ENCODE results near the gene MRFAP1L1. TPM values are rescaled to one million over a fixed set of nuclear protein-coding genes. Genes with fewer than 3 reads are reported as not detected.

Gene MRFAP1L1
- total RNA-seq, 1 donor from 2014 or later, result 44.7 TPM

DNA sequence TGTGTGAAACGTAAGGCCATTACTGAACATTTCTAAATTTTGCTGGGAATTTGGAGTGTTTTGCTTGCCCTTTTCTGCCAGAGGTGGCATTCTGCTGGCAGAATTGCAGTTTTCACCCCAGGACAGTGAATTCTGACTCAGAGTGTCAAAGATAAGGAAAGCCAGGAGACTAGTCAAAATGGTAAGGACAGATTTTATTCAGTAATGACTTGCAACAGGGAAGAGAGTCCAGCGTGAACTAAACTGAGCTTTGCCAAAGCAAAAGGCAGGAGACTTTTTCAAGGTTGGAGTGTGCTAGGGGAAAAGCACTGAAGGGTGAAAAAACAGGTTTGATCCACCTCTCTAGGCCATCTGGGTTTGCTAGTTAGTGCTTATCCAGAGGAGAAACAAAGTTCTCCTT, 49.8 kb downstream of the MRFAP1L1 start:
- Mint-ChIP-seq H3K27ac (ENCODE audit: unreplicated experiment) (no peak overlapping the region), H3K27me3 (ENCODE audit: low read depth) (no peaks in the 10 kb centered on the region), H3K4me1 (ENCODE audit: low read depth) (peaks cover 12% of the 10 kb centered on the region), H3K4me3 (ENCODE audit: unreplicated experiment) (no peak overlapping the region), H3K9me3 (ENCODE audit: low read depth) (no peaks in the 10 kb centered on the region), H3K36me3 (ENCODE audit: low read depth) (no peaks in the 10 kb centered on the region)
- TF ChIP-seq, protein P1, sequence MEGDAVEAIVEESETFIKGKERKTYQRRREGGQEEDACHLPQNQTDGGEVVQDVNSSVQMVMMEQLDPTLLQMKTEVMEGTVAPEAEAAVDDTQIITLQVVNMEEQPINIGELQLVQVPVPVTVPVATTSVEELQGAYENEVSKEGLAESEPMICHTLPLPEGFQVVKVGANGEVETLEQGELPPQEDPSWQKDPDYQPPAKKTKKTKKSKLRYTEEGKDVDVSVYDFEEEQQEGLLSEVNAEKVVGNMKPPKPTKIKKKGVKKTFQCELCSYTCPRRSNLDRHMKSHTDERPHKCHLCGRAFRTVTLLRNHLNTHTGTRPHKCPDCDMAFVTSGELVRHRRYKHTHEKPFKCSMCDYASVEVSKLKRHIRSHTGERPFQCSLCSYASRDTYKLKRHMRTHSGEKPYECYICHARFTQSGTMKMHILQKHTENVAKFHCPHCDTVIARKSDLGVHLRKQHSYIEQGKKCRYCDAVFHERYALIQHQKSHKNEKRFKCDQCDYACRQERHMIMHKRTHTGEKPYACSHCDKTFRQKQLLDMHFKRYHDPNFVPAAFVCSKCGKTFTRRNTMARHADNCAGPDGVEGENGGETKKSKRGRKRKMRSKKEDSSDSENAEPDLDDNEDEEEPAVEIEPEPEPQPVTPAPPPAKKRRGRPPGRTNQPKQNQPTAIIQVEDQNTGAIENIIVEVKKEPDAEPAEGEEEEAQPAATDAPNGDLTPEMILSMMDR (IDR thresholded peaks at IDR 0.05), result no peak
- DNase-seq (ENCODE audit: low spot score), result no peak

DNA sequence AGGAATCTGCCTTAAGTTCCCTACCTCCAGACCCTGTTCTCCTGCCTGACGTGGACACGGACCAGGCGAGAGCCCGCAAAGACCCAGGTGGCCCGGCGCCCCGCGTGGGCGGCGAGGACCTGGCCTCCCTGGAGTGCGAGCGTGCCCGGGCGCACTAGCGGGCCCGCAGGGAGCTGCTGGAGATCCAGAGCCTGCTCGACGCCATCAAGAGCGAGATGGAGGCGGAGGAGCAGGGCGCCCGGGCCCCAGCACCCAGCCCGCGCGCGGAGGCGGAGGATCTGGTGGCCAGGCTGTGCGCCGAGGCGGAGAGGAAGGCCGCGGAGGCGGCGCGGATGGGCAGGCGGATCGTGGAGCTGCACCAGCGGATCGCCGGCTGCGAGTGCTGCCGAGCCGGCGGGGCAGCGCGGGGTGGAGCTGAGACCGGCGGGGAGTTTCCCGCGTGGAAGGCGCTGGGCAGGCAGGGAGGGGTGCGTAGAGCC, 51.0 kb downstream of the MRFAP1L1 start:
- H3K4me3 Mint-ChIP-seq (ENCODE audit: unreplicated experiment), result peak overlapping the region; percentile 63
- no peak for DNase-seq (ENCODE audit: low spot score)
- no peak overlapping the region for H3K27ac Mint-ChIP-seq (ENCODE audit: unreplicated experiment)
- peaks cover 8% of the 10 kb centered on the region for H3K9me3 Mint-ChIP-seq (ENCODE audit: low read depth)
- H3K36me3 Mint-ChIP-seq (ENCODE audit: low read depth), result no peaks in the 10 kb centered on the region
- no peaks in the 10 kb centered on the region for H3K27me3 Mint-ChIP-seq (ENCODE audit: low read depth)
- peaks cover 12% of the 10 kb centered on the region for H3K4me1 Mint-ChIP-seq (ENCODE audit: low read depth)
- TF ChIP-seq, protein P1 (IDR thresholded peaks at IDR 0.05), result no peak

DNA sequence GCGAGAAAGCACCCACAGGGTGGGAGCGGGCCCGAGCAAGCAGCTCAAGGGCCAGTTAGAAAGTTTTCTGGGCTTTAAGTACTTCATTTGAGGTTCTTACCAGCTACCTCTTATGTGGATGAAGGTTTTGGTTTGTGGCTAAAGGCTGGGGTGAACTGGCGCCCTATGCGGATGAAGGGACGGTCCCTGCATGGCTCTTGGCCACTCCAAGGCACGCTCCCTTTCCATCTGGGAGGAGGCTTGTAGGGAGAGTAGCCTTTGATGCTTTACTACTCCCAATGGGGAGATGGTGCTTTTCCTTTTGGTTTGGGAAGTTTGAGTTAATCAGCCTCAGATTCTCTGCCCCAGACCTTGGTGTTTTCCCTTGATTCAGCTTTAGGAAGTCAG, 51.5 kb downstream of the MRFAP1L1 start:
- DNase-seq (ENCODE audit: low spot score), result no peak
- Mint-ChIP-seq H3K4me1 (ENCODE audit: low read depth) (peaks cover 12% of the 10 kb centered on the region), H3K27me3 (ENCODE audit: low read depth) (no peaks in the 10 kb centered on the region), H3K4me3 (ENCODE audit: unreplicated experiment) (peak overlapping the region; percentile 63), H3K36me3 (ENCODE audit: low read depth) (no peaks in the 10 kb centered on the region), H3K9me3 (ENCODE audit: low read depth) (peaks cover 8% of the 10 kb centered on the region), H3K27ac (ENCODE audit: unreplicated experiment) (no peak overlapping the region)
- TF ChIP-seq, protein P1 (IDR thresholded peaks at IDR 0.05), result no peak

Other genes with a start within 250 kb of the MRFAP1L1 start
- 0.10 to 0.94 TPM (median 0.13 TPM) in 3 replicates for gene PPP2R2C, start 237.3 kb downstream of the MRFAP1L1 start, total RNA-seq
- 36.7 to 46.4 TPM (median 44.1 TPM) in 3 replicates for gene MAN2B2, start 134.7 kb downstream of the MRFAP1L1 start, total RNA-seq
- gene MRFAP1, start 69.2 kb downstream of the MRFAP1L1 start, total RNA-seq, result 247 to 293 TPM (median 250 TPM) in 3 replicates
- gene S100P, start 16.0 kb downstream of the MRFAP1L1 start, total RNA-seq, result 0.95 to 1.1 TPM in 2 of 3 replicates, not detected in the other
- gene BLOC1S4, start 6.3 kb upstream of the MRFAP1L1 start, total RNA-seq, result 15.5 to 16.7 TPM (median 16.2 TPM) in 3 replicates
- 24.7 to 27.4 TPM (median 26.2 TPM) in 3 replicates for gene KIAA0232, start 72.9 kb upstream of the MRFAP1L1 start, total RNA-seq
- gene TBC1D14, start 200.0 kb upstream of the MRFAP1L1 start, total RNA-seq, result 24.2 to 29.1 TPM (median 25.2 TPM) in 3 replicates

All from chondrocyte (in vitro differentiated cells).